Measurements from ENCODE around the gene TTC31. TPM values are rescaled to one million over a fixed set of nuclear protein-coding genes. Genes with fewer than 3 reads are reported as not detected.

TTC31 gene
- total and polyA plus RNA-seq, 2 donors (not counting 1 experiment from before 2014, with no cell fraction given) = 68.5 to 72.3 TPM

GRCh38 chr2:74474899-74475298, 8.0 kb upstream of the TTC31 start:
- Histone ChIP-seq H3K9me3 (ENCODE audit: control extremely low read depth in 1 of 3, control insufficient read depth in 2 of 3, insufficient read depth in 1 of 3, low read length in 2 of 3) (peaks cover 0 to 5% (median 0%) of the 10 kb centered on the region in 3 donors), H3K79me2 (ENCODE audit: control insufficient read depth, insufficient read depth, low read length) (peaks cover 20% of the 10 kb centered on the region), H3K36me3 (replicated peaks in 1 of 2; ENCODE audit: control extremely low read depth in 1 of 2, control insufficient read depth in 1 of 2, extremely low read depth in 1 of 2, insufficient read depth in 2 of 2, low read length in 1 of 2) (peaks cover 0 to 27% of the 10 kb centered on the region in 2 experiments), H3K27ac (ENCODE audit: low read length in 2 of 2) (no peak overlapping the region), H3K4me1 (ENCODE audit: control insufficient read depth in 2 of 2, insufficient read depth in 2 of 2, low read length in 2 of 2) (peaks cover 16 to 22% of the 10 kb centered on the region in 2 donors), H3K4me3 (ENCODE audit: control extremely low read depth in 1 of 5, extremely low read depth in 1 of 5, insufficient read depth in 1 of 5, low read depth in 2 of 5, low read length in 4 of 5) (no peak overlapping the region), H4K20me1 (ENCODE audit: control insufficient read depth, insufficient read depth, low read length, poor library complexity, severe bottlenecking) (no peaks in the 10 kb centered on the region), H3K27me3 (replicated peaks in 1 of 4; ENCODE audit: control extremely low read depth in 1 of 4, control insufficient read depth in 3 of 4, insufficient read depth in 4 of 4, low read length in 3 of 4) (no peaks in the 10 kb centered on the region), H2AFZ (ENCODE audit: insufficient read depth, low read depth, low read length, poor library complexity, severe bottlenecking) (no peak overlapping the region), H3K9ac (ENCODE audit: low read length) (no peak overlapping the region), H3K4me2 (replicated peaks; ENCODE audit: low read depth, low read length, poor library complexity, severe bottlenecking) (no peak overlapping the region)
- POLR2A ChIA-PET = interaction anchor here (4.1 kb wide), 2 partner anchors 7 to 17 kb away, joined by 36 to 63 read pairs; partner anchors contain the start of genes CCDC142, TTC31 and WBP1
- CTCF ChIA-PET = interaction anchor here (1.2 to 1.9 kb wide), 3 partner anchors 28 to 113 kb away, joined by 4 to 7 read pairs (median 5); partner anchors contain the start of gene PCGF1
- H3K9me3 Mint-ChIP-seq (ENCODE audit: insufficient read depth) = no peaks in the 10 kb centered on the region
- 96% methylated on average over 5 of the region's 5 CpGs for WGBS (ENCODE audit: insufficient coverage)
- no peak overlapping the region for H3K4me3 Mint-ChIP-seq
- peaks cover 22% of the 10 kb centered on the region for H3K4me1 Mint-ChIP-seq
- no peak overlapping the region for H3K27ac Mint-ChIP-seq
- intact Hi-C loops (cut with micrococcal nuclease) = no loop called here
- no peak for DNase-seq
- ATAC-seq (ENCODE audit: low read depth) = no peak
- H3K27me3 Mint-ChIP-seq = no peaks in the 10 kb centered on the region
- TF ChIP-seq CTCF (IDR thresholded peaks at IDR 0.05) (no peak), EZH2 (IDR thresholded peaks at IDR 0.05; ENCODE audit: borderline replicate concordance, insufficient read depth, low read depth, low read length, poor library complexity, severe bottlenecking) (no peak)

GRCh38 chr2:74481431-74481830, 1.4 kb upstream of the TTC31 start:
- CTCF ChIA-PET = interaction anchor here (0.9 to 7.1 kb wide), 10 partner anchors 9 to 106 kb away, joined by 3 to 149 read pairs (median 10); partner anchors contain the start of genes AUP1, HTRA2, INO80B and MRPL53
- Histone ChIP-seq H3K36me3 (replicated peaks in 1 of 2; ENCODE audit: control extremely low read depth in 1 of 2, control insufficient read depth in 1 of 2, extremely low read depth in 1 of 2, insufficient read depth in 2 of 2, low read length in 1 of 2) (peaks cover 0 to 25% of the 10 kb centered on the region in 2 experiments), H3K27me3 (replicated peaks in 1 of 4; ENCODE audit: control extremely low read depth in 1 of 4, control insufficient read depth in 3 of 4, insufficient read depth in 4 of 4, low read length in 3 of 4) (no peaks in the 10 kb centered on the region), H3K4me1 (ENCODE audit: control insufficient read depth in 2 of 2, insufficient read depth in 2 of 2, low read length in 2 of 2) (peaks cover 21 to 29% of the 10 kb centered on the region in 2 donors), H3K27ac (ENCODE audit: low read length in 2 of 2) (peak overlapping the region in 1 of 2 donors; percentile 84), H3K4me3 (ENCODE audit: control extremely low read depth in 1 of 5, extremely low read depth in 1 of 5, insufficient read depth in 1 of 5, low read depth in 2 of 5, low read length in 4 of 5) (peak overlapping the region in 3 of 5 experiments; percentile 87 to 96 (median 88)), H3K4me2 (replicated peaks; ENCODE audit: low read depth, low read length, poor library complexity, severe bottlenecking) (peak overlapping the region; percentile 90), H3K79me2 (ENCODE audit: control insufficient read depth, insufficient read depth, low read length) (peaks cover 67% of the 10 kb centered on the region), H3K9ac (ENCODE audit: low read length) (peak overlapping the region; percentile 91), H4K20me1 (ENCODE audit: control insufficient read depth, insufficient read depth, low read length, poor library complexity, severe bottlenecking) (peaks cover 33% of the 10 kb centered on the region), H2AFZ (ENCODE audit: insufficient read depth, low read depth, low read length, poor library complexity, severe bottlenecking) (no peak overlapping the region), H3K9me3 (ENCODE audit: control extremely low read depth in 1 of 3, control insufficient read depth in 2 of 3, insufficient read depth in 1 of 3, low read length in 2 of 3) (no peaks in the 10 kb centered on the region)
- ATAC-seq (ENCODE audit: low read depth) = no peak
- no peaks in the 10 kb centered on the region for H3K9me3 Mint-ChIP-seq (ENCODE audit: insufficient read depth)
- intact Hi-C loops (cut with micrococcal nuclease) = no loop called here
- DNase-seq = no peak
- H3K4me3 Mint-ChIP-seq = peak overlapping the region; percentile 100
- no peak for TF ChIP-seq CTCF (IDR thresholded peaks at IDR 0.05)
- no peak for TF ChIP-seq EZH2 (IDR thresholded peaks at IDR 0.05; ENCODE audit: borderline replicate concordance, insufficient read depth, low read depth, low read length, poor library complexity, severe bottlenecking)
- no peaks in the 10 kb centered on the region for H3K27me3 Mint-ChIP-seq
- whole genome bisulfite sequencing (ENCODE audit: insufficient coverage) = no CpG with 5 or more reads among the region's 3 CpGs
- POLR2A ChIA-PET = interaction anchor here (0.8 to 3.8 kb wide), 5 partner anchors 9 to 48 kb away, joined by 3 to 56 read pairs (median 19); partner anchors contain the start of genes AUP1, HTRA2, INO80B and MOGS
- peaks cover 34% of the 10 kb centered on the region for H3K4me1 Mint-ChIP-seq
- H3K27ac Mint-ChIP-seq = no peak overlapping the region
